Stimulated activated CD4-positive, alpha-beta T cell treated with anti-CD3 and anti-CD28 coated beads, Interleukin-15, amount 100 ng/mL, for 24 hours (primary cell): ENCODE data around the gene UBE2L3.
"Not testable (repeated sequence)": the region's sequence is repeated elsewhere in the genome, so short reads cannot be mapped to it uniquely, and the experiment has no call there.

Source experiments
- DNase-seq: peaks from one replicate; pipeline ENCODE4 v3.0.0-alpha.2; 2020

UBE2L3 gene

DNA sequence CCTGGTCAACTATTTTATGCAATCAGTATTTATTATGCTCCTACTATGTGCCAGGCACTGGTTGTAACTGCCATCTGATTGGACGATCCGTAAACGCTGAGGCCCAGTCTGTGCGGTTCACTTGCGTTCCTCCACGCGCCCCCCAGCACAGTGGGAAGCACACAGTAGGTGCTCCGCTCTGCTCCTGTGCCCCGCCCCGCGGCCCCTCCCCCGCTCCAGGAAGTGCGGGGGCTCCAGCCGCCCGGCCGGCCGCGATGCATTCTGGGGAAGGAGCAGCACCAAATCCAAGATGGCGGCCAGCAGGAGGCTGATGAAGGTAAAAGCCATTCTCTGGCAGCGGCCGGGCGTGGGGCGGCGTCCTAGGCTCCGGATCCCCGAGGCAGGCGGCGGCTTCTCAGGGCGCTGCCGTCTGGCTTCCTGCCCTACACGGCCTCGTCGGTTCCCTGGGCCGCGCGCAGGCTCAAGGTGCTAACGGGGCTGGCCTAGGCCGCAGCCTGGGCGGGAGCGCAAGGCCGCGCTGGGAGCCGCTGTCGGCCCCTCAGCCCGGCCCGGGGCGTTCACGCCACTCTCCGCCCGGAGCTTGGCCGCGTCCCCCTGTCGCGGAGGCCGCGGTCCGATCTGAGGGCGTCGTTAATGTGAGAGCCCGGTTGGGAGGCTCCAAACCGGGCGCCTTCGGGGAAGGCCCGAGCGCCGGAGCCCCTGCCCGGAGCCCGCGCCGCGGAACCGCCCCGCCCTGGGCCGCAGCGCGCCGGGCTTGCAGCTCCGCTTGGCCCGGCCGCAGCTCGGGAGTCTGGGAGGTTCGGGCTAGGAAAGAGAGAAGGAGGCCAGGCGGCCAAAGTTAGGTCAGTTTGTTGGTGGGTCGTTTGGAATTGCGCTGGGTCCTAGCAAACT lies at the start of gene UBE2L3:
TSS of gene UBE2L3 (plus strand) at position 259 of the 891 bp plus-strand sequence. CDS start at position 290, 31 bp downstream.
- peak; percentile 91 for DNase-seq

DNA sequence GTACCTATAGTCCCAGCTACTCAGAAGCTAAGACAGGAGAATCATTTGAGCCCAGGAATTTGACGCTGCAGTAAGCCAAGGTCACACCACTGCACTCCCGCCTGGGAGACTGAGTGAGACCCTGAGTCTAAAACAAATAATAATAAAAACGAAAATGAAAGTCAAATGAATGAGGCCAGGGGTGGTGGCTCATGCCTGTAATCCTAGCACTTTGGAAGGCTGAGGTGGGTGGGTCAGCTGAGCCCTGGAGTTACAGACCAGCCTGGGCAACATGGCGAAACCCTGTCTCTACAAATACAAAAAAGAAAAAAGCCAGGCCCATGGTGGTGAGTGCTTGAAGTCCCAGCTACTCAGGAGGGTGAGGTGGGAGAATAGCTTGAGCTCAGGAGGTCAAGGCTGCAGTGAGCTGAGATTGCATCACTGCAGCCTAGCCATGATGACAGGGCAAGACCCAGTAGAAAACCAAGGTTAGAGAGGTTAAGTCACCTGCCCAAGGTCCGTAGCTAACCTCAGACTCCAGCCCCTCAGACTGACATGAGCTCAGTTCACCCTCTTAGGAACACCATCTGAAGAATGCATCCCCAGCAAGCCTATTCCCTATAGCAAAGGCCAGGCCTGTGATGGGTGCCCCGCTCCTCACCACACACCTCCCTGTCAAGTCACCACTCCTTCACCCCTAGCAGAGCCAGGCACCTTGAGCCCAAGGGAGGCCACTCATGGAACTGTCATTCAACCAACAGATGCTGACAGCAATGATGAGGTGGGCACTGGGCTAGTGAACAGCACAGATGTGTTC lies 40.6 kb upstream of the UBE2L3 start:
- DNase-seq: not testable (repeated sequence)

DNA sequence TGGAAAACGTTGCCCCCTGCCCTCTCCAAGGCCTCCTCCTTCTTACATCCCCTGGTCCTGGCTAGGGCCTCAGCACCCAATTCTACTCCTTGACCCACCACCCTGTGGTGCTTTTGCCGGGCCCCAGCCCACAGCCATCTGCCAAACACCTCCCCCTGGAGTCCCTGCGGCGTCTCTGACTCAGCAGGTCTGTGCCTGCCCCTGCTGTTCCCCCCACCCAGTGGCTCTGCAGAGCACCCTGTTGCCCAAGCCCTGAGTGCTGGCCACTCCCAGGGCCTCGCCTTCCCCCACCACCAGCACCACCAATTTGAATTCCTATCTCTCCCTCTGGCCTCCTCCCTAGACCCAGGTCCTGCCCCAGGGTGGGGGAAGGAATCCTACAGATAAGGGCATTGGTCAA lies 36.0 kb upstream of the UBE2L3 start:
- not testable (repeated sequence) for DNase-seq

DNA sequence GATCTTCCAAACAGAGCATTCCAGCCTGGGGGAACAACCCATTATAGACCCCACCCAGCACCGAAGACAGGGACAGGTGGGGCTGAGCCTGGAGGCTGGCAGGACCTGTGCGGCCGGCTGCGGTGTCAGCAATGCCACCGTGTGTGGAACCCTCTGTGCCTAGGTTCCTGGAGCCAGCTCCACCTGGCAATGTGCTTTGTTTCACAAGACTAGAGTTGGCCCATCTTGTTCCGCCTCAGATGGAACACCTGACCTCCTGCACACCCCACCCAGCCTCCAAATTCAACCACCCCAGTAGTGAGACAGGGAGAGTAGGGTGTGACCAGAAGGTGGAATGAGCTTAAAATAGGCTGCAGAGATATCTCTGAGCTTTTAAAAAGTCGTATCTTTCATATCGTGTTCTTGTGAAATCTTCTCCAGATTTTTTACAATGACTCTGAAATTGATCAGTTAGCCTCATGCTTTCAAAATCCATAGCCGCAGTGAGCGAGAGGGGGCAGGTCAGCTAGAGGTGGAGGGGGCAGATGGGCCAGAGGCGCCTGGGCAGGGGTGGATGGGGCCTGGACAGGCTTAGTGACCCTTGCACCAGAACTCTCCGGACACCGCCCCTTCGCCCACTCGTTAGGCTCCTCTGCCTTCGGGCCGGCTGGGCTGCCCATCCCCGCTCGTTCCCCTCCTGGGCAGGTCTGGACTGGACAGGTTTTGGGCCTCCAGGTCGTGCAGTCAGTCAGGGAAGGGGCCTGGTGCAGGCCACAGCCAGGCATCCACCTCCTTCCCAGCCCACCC lies 34.5 kb upstream of the UBE2L3 start:
- not testable (repeated sequence) for DNase-seq

DNA sequence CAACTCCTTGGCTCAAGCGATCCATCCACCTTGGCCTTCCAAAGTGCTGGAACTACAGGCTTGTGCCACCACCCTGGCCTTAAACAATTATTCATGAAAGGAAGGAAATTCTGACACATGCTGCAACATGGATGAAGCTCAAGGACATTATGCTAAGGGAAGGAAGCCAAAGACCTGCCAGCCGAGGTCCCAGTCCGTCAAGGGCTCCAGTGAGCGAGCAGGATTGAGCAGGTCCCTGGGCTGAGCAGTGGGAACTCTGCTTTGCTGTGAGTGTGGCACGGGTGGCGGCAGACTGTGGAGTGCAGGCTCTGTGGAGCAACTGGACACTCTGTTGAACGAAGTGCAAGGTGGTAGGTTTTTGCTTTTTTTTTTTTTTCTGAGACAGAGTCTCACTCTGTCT lies 27.7 kb upstream of the UBE2L3 start:
- DNase-seq: not testable (repeated sequence)

DNA sequence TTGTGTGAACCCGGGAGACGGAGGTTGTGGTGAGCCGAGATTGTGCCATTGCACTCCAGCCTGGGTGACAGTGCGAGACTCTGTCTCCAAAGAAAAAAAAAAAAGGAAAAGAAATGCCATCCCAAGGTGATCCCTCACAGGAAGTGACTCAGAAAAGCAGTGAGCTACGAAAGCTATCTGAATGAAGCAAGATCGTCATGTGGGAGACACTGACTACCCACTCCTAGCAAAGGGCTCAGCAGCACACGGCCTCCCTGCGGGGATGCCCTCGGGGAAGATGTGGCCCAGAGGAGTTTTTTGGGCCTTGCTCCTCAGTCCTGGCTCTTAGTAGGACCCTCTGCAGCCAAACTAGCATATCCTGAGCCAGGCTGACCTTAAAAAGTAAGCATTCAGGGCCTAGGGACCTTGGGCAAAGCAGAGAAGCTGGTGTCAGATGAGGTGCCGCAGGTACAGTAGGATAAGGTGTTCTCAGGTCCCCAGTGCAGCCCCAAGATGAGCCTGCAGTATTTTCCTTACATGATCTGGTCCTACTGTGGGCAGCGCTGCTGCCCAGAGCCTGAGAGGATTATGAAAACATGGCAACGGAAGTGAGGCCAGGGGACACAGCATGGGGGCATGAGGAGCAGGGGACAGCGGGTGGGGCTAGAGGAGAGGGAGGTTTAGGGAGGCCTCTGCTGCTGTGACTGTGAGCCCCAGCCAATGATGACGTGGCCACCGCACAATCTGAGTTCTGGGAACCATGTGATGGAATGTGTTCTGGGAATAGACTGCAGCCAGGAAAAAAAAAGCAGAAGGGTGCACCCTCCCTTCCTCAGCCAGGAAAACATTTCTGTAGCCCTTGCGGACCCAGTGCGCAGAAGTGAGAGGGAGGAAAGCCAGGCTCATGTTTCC lies 22.8 kb upstream of the UBE2L3 start:
- not testable (repeated sequence) for DNase-seq

DNA sequence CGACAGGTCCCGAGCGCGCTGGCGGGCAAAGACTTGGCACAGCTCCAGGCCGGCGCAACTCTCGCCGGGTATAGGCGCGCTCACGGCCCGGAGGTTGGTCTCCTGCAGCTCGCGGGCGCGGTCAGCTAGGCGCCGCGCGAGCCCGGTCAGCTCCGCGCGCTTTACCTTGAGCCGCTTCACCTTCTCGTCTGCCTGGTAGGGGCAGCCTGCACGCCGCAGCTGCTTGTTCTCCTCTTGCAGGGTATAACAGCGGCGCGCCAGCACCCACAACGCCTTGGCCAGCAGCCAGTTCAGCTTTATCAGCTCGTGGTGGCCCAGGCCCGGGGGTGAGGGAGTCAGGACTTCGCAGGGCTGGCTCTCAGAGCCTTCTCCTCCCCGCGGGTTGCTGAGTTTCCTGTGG lies 18.0 kb upstream of the UBE2L3 start:
- DNase-seq: not testable (repeated sequence)

DNA sequence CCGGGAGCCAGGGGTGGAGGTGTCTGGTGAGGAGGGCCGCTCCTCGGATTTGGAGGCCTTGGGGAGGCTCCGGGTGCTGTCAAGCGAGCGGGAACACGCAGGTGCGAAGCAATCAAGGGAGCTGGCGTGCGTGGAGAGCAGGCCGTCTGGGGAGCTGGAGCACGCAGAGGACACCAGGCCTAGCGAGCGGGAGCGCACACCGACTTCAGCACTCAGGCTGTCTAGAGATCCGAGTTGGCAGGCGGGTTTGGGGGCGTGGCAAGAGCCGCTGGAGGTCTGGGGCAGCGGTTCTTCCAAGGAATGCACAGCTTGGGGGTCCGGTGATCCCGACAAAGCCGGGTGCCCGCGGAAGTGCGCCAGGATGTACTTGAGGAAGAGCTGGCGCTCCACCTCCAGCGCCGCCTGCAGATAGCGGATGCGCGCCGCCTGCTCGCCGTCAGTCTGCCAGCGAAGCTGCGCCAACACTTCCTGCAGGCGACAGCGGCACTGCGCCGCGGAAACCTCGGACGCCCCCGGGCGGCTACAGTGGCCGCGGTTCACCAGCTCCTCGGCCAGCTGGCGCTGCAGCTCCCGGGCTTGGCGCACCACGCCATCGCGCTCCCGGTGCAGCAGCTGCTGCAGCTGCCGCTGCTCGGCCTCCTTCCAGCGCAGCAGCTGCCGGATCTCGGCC lies 17.4 kb upstream of the UBE2L3 start:
- DNase-seq: not testable (repeated sequence)

DNA sequence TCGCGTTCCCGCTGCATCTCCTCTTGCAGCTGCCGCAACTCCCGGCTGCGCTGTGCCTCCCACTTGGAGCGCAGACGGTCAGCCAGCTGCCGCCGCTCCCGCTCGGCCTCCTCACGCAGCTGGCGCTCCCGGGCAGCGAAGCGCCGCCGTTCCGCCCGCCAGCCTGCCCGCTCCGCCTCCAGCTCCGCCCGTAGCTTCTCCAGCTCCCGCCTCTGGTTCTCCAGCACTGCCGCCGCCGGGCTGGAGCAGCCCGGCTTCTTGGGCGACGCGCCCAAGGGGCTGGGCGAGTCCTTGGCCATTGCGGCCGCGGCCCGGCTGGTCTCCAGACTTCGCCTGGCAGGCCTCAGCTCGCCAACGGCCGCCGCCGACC lies 16.9 kb upstream of the UBE2L3 start:
- DNase-seq: not testable (repeated sequence)

DNA sequence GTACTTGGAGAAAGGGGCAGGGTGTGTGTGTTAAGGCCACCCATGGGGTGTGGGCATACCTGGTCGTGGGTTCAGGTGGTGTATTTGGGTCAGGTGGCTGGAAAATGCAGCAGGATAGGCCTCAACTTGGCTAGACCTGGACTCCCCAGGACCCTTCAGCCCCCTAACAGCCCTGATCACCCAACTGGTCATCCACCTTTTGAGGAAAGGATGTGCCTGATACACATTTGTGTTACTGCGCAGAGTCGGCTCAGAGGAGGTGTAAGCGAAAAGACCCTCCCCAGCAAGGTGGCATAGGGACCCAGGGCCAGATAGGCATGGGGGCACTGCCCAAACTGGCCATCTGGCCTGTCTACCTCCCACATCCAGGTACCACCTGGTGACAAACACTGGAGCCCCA lies 16.2 kb upstream of the UBE2L3 start, which contains the start of gene RIMBP3C:
TSS of gene RIMBP3C (minus strand) at position 101 of the 400 bp plus-strand sequence. CDS start 485 bp downstream, outside the sequence.
- DNase-seq: not testable (repeated sequence)

DNA sequence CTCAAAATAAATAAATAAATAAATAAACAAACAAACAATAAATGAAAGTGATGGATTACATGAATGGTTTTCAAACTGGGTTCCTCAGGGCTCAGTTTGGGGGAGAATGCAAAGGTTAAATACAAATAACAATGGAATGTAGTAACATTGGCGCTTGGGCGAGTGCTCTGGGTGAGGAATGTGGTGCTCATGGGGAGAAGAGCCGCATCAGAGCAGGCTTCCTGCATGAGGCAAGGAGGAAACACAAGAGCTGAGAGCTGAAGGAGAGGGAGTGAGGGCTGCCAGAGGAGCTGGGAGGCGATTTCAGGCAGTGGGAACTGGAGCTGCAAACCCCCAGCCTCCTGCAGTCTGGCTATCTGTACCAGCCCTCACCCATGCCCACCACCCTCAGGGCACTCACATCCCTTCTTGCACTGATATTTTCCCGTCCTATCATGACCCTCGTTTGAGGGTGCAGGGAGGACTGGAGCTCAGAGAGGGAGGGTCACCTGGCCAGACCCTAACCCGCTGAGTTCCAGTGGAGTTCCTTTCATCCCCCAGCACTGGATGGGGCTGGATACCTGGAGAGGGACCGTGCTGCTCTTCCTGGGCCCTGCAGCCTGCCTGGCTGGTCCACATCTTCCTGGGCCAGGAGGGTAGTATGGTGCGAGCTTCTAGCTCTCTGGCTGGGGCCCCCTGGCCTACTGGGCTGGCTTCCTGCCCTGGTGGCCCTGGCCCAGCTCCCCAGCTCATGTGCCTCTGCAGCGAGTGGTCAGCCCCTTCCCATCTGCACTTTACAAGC lies 8.0 kb upstream of the UBE2L3 start:
- DNase-seq: not testable (repeated sequence)

DNA sequence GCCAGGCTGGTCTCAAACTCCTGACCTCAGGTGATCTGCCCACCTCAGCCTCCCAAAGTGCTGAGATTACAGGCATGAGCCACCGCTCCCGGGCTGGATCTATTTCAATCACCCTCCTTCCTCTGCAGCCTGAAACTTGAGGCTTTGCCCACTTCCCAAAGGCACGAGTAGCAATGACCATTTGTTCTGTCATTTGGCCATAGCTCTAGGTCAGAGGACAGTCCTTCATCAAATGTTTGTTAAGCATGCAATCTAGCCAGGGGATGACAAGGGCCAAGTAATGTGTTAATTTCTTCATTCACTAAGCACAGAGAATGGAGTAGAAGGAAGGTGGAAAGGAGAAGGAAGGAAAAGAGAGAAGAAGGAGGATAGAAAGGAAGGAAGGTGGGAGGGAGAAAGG lies 6.9 kb upstream of the UBE2L3 start:
- not testable (repeated sequence) for DNase-seq

DNA sequence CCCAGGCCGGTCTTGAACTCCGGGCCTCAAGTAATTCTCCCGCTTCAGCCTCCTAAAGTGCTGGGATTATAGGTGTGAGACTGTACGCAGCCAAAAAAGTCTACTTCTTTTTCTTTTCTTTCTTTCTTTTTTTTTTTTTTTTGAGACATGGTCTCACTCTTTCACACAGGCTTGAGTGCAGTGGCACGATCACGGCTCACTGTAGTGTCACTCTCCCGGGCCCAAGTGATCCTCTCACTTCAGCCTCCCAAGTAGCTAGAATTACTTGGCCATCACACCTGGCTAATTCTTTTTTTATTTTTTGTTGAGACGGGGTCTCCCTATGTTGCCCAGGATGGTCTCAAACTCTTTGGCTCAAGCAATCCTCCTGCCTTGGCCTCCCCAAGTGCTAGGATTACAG lies 3.6 kb upstream of the UBE2L3 start:
- no peak for DNase-seq

DNA sequence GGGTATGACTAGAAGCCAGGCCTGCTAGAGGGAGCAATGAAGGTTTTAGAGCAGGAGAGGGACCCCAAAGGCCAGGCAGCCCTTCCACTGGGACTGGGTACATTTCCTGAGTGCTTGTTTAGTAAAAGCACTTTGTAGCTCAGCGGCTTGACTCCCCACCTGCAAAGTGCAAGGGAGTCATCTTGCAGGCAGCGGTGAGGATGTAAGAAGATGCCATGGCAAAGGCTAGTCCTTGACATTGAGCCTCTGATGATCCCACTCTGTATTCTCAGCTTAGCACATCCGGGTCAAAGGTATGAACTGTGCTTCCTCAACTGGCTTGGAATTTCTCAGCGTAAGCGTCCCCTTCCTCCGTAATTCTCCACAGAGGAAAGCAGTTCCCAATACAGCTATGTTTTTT lies 3.1 kb upstream of the UBE2L3 start:
- no peak for DNase-seq

DNA sequence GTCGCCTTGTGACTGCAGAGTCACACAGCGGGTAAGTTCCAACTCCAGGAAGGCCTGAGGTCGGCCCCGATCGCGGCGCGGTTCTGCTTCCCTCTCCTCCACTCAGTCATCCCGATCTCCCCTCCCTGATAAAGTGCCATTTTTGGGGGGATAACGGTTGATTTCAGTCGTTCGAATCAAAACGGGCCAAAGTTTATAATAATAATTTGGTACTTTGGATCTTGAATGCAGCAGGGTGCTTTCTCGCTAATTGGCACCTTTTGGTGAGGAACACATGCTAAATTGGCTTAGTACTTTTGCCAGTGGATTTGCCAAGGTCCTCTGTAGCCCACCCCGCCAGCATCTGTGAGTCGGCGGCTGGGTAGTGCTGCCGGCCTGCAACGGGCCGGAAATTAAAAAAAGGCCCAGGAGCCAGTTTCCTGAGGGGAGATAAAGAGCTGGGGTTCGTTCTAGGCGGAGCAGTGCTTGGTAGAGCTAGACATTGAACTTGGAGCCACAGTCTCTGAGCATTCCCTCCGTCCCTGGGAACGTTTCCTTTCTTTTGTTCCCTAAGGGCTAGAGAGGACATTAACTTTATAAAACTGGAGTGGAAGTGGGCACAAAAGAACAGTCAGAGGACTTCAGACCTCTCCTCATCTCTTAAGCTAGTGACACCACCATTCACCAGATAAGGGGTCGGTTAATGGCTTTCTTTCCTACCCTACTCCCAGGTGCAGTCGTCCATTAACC lies 997 bp downstream of the UBE2L3 start:
- DNase-seq: peak; percentile 47

DNA sequence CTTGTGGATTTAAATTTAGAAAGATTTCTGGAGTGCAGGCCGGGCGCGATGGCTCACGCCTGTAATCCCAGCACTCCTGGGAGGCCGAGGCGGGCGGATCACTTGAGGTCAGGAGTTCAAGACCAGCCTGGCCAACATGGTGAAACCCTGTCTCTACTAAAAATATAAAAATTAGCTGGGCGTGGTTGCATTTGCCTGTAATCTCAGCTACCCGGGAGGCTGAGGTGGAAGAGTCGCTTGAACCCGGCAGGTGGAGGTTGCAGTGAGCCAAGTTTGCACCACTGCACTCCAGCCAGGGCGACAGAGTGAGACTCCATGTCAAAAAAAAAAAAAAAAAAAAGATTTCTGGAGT lies 1.5 kb downstream of the UBE2L3 start:
- not testable (repeated sequence) for DNase-seq

DNA sequence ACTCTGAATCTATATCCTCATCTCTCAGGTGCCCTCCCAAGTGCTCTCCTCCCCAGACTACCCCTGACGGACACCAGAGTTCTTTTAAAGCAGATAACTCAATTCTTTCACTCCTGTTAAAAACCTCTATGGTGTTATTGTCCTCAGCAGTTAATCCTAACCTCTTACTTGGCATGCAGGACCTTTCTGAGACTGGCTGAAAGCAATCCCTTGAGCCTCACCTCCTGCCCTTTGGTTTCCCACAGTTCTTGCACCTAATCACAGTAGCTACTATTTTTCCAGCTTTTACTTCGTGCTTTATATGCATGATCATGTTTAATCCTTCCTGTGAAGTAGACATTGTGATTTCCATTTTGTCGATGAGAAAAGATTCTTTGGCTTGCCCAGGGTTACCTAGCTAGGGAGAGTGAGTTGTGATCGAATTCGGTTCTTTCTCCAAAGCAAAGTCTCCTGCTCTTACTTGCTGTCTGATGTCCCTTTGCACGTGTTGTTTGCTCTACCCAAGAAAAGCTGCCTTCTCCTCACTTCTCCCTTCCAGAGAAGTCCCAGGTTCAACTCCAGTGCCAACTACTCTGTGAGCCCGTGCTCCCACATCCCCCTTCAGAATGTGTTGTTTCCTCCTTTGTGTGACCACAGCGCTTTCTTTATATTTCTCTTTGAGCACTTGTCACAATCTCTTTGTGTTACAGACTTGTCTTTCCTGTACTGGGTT lies 2.1 kb downstream of the UBE2L3 start:
- no peak for DNase-seq

DNA sequence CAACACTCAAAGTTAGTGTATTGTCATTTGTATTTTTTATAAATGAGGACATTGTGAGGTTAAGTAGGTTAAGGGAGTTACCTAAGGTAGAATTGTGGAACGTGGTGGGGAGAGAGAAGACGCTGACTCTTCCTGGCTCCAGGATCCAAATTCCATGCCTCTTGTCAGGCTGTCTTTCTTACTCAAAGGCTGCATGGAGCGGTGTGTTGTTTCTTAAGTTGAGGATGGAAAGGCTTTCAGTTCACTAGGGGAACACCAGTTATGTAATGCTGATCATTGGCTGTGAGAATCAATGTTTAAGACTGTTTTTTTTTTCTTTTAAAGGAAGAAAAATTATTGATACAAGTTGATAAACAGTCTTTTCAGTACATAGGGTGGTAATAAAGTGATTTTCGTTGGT lies 2.9 kb downstream of the UBE2L3 start:
- DNase-seq: no peak

DNA sequence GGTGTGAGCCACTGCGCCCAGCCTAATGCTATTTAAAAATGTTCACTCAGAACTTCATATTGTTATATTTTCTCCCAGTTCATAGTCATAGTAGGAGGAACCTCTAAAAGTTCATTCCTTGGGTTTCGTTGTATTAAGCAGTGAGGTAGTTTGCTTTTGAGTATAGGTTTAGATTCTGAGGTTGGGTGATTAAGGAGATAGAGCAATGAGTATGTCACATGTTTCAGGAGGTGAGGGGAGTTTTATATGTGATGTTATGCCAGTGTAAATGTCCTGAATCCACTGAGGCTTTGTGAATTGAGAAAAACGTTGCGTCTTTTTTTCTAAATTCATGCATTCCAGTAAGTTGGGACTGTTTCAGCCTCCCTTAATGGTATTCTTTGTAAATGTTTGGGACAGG lies 4.2 kb downstream of the UBE2L3 start:
- no peak for DNase-seq
